Effector memory CD4-positive, alpha-beta T cell (primary cell): ENCODE measurements around the gene DUSP22.

Experiments used
- DNase-seq, 3 donors: peaks; one replicate each; pipeline ENCODE4 v3.0.0-alpha.2; 2020
- H3K27ac ChIP-seq: 2 replicates; pipeline ENCODE4 v1.7.0; 2013; ENCODE audit warnings: mild to moderate bottlenecking, low read length, moderate library complexity; ENCODE audit not compliant: insufficient read depth, poor library complexity, severe bottlenecking
- H3K27me3 ChIP-seq: replicated peaks from 2 replicates; pipeline ENCODE4 v1.7.0; 2013; ENCODE audit warnings: mild to moderate bottlenecking, low read length; ENCODE audit not compliant: insufficient read depth, control insufficient read depth, poor library complexity, severe bottlenecking
- H3K36me3 ChIP-seq: 2 replicates; pipeline ENCODE4 v1.7.0; 2013; ENCODE audit warnings: mild to moderate bottlenecking, low read length, moderate library complexity; ENCODE audit not compliant: control insufficient read depth, insufficient read depth
- H3K4me1 ChIP-seq: 2 replicates; pipeline ENCODE4 v1.7.0; 2013; ENCODE audit warnings: low read length, mild to moderate bottlenecking; ENCODE audit not compliant: control insufficient read depth, insufficient read depth, poor library complexity, severe bottlenecking
- H3K4me3 ChIP-seq: 2 replicates; pipeline ENCODE4 v1.7.0; 2013; ENCODE audit warnings: low read length, low read depth, mild to moderate bottlenecking; ENCODE audit not compliant: insufficient read depth, poor library complexity, severe bottlenecking
- H3K9me3 ChIP-seq: 2 replicates; pipeline ENCODE4 v1.7.0; 2013; ENCODE audit warnings: mild to moderate bottlenecking, low read length, moderate library complexity; ENCODE audit not compliant: control insufficient read depth

The DUSP22 gene

DNA sequence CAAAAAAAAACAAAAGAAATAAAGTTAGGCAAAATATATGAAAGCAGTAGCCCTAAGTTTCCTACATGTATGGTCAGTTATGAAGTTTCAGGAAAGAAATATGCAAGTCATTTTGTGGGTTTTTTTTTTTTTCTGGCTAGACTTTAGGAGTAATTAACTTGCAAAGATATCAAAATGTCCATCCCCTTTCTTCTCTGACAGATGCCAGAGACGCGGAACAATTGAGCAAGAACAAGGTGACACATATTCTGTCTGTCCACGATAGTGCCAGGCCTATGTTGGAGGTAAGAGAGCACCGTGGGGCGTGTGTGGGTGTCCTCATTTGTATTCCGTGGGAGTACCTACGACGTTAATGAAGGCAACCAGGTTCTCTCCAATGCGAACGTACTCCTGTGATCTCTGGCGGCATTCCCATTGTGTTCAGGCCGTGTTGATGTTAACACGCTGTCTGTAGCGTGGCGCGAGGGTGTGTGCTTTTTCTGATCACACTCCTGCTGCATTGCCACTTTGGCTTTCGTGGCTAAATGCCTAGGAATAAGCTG lies 19.5 kb downstream of the DUSP22 start:
- Histone ChIP-seq H3K9me3 (no peaks in the 10 kb centered on the region), H3K4me3 (no peak overlapping the region), H3K4me1 (no peaks in the 10 kb centered on the region), H3K36me3 (no peaks in the 10 kb centered on the region), H3K27me3 (no peaks in the 10 kb centered on the region), H3K27ac (no peak overlapping the region)
- DNase-seq: no peak

DNA sequence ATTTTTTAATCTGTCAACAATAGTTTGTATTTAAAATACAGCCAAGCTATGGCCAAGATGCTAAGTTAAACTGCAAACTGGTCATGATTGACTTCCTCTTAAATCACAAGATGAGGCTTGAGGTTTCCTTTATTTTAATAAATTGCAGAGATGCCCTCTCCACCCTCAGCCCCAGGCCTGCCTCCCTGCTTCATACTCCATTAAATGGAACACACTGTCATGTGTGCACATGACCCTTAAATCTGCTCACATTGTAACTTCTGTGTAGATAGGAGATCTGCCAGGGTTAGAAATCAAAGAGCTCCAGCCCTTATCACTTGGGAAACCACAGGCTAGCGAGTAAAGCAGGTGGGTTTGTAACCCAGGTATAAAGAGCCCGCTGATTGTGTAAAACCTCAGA lies 20.8 kb downstream of the DUSP22 start:
- no peaks in the 10 kb centered on the region for H3K4me1 ChIP-seq
- H3K27ac ChIP-seq: no peak overlapping the region
- no peaks in the 10 kb centered on the region for H3K36me3 ChIP-seq
- H3K27me3 ChIP-seq: no peaks in the 10 kb centered on the region
- no peak for DNase-seq
- no peaks in the 10 kb centered on the region for H3K9me3 ChIP-seq
- no peak overlapping the region for H3K4me3 ChIP-seq

DNA sequence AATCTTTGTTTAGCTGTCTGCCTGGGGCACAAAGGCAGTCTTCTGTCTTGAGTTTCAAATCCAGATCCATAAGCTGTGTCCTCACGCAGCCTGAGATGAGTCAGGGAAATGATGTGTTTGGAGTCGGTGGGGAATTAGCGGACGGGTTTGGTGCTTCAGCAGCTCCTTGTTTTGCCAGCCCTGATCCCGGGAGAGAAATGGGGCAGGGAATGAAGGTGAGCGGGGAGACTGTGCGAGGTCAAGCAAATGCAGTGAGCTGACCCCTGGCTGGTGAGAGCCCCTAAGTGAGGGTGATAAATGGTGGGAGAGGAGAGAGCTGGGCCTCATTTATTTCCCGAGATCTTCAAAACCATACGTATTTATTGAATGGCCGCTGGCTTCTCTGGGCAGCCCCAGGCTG lies 21.6 kb downstream of the DUSP22 start:
- H3K4me1 ChIP-seq: no peaks in the 10 kb centered on the region
- H3K9me3 ChIP-seq: no peaks in the 10 kb centered on the region
- DNase-seq: no peak
- no peaks in the 10 kb centered on the region for H3K36me3 ChIP-seq
- no peaks in the 10 kb centered on the region for H3K27me3 ChIP-seq
- H3K27ac ChIP-seq: no peak overlapping the region
- no peak overlapping the region for H3K4me3 ChIP-seq

DNA sequence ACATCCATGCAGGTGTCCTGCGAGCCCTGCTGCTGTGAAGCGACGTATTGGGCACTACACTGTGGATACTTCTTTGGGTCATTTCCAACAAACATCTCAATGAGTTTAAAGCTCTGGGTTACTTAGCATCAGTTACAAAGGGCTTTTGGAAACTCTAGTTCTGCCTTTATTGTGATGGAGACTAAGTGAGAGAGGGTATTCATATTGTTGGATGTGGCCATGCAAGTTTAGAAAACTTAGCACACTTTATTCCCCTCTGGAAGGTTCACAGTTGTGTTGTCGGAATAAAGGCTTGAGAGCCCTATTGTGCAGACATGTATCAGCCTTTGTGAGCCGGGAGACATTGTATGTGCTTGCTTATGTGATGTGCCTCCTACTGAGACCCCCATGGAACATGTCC lies 22.1 kb downstream of the DUSP22 start:
- no peak overlapping the region for H3K27ac ChIP-seq
- no peaks in the 10 kb centered on the region for H3K4me1 ChIP-seq
- no peak for DNase-seq
- no peaks in the 10 kb centered on the region for H3K9me3 ChIP-seq
- no peaks in the 10 kb centered on the region for H3K27me3 ChIP-seq
- H3K4me3 ChIP-seq: no peak overlapping the region
- H3K36me3 ChIP-seq: no peaks in the 10 kb centered on the region

DNA sequence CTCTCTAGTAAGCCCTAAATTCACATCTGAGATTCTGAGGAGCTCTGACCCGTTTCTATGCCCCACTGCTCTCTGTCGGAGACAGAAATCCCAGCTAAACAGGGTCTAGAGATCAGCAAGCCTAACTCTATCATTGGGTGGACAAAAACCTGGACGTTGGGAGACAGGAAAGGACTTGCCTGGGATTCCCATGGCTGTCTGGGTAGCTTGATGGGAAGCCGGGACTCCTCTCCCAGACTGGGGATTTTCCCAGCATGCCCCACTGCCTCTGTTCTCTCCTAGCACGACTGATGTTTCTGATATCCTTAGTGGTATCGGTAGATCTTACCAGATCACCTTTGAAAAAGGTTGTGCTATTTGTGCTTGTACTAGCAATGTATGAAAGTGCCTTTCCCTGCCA lies 22.9 kb downstream of the DUSP22 start:
- Histone ChIP-seq H3K27me3 (no peaks in the 10 kb centered on the region), H3K36me3 (no peaks in the 10 kb centered on the region), H3K4me3 (no peak overlapping the region), H3K9me3 (no peaks in the 10 kb centered on the region), H3K4me1 (no peaks in the 10 kb centered on the region), H3K27ac (no peak overlapping the region)
- no peak for DNase-seq

DNA sequence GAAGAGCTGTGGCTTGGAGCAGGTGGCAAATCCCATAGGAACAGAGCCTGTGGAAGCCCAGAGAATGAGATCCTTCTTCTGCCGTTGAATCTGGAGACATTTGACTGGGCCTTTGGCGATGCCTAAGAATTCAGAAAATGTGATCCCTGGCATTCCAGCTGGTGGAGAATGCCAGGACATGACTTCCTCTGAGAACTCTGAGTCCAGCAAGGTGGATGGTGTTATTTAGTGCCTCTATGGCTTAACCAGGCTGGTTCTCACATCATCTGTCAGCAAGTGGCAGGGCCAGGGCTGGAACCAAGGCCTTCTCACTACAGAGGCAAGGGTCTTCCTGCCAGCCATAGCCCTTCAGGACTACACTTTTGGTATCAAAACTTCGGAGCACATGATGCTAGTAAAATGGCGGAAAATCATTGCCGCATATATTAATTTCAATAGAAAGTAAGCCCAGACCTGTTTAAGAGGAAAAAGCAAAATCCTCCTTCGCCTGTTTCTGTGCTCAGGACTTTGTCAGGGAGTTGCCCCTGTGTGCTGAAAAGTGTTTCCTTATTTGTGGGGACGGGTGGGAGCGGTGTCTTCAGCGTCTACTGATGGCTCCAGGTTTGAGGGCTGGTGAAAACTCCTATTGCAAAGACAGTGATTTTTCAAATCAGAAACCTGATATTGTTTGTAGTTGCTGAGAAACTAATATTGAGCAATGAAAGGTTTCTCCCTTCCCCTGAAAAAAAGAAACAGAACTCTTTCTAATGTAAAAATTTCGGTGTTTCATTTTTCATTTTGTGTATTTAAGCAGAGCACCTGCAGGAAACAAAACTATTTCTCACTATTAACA lies 23.9 kb downstream of the DUSP22 start:
- DNase-seq: no peak
- H3K4me3 ChIP-seq: no peak overlapping the region
- no peaks in the 10 kb centered on the region for H3K9me3 ChIP-seq
- H3K4me1 ChIP-seq: no peaks in the 10 kb centered on the region
- no peak overlapping the region for H3K27ac ChIP-seq
- H3K27me3 ChIP-seq: no peaks in the 10 kb centered on the region
- H3K36me3 ChIP-seq: no peaks in the 10 kb centered on the region

DNA sequence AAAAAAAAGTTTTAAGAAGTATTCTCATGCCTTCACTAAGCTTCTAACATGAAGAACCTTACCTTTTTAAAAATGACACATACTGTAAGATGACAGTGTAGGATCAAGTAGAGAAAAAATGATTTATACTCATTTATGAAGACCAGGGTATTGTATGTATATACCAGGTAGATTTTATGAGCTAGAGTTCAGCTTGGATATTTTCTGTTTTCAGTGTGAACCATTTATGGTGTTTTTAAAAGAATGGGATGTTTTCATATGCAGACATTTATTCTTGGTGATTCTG lies 24.4 kb downstream of the DUSP22 start:
- no peaks in the 10 kb centered on the region for H3K36me3 ChIP-seq
- no peaks in the 10 kb centered on the region for H3K4me1 ChIP-seq
- H3K9me3 ChIP-seq: no peaks in the 10 kb centered on the region
- H3K27me3 ChIP-seq: no peaks in the 10 kb centered on the region
- no peak overlapping the region for H3K27ac ChIP-seq
- no peak for DNase-seq
- no peak overlapping the region for H3K4me3 ChIP-seq

DNA sequence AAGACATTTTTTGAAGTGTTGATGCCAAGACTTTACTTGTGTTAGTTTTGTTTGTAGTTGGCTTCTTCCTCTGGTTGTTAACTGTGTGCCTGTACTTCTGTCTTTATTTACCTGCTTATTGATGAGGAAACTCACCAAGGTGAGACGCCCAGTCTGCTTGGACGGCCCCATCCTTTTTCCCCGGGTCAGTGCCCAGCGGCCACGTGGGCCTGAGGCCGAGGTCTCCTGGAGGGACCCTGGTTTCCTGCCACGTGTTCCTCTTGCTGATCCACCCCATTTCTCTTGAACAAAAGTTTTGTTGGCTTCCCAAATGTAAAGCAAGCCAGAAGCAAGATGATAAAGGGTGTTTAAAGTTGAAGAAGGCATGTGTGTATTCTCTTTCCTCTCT lies 24.8 kb downstream of the DUSP22 start:
- H3K4me1 ChIP-seq: no peaks in the 10 kb centered on the region
- H3K9me3 ChIP-seq: no peaks in the 10 kb centered on the region

DNA sequence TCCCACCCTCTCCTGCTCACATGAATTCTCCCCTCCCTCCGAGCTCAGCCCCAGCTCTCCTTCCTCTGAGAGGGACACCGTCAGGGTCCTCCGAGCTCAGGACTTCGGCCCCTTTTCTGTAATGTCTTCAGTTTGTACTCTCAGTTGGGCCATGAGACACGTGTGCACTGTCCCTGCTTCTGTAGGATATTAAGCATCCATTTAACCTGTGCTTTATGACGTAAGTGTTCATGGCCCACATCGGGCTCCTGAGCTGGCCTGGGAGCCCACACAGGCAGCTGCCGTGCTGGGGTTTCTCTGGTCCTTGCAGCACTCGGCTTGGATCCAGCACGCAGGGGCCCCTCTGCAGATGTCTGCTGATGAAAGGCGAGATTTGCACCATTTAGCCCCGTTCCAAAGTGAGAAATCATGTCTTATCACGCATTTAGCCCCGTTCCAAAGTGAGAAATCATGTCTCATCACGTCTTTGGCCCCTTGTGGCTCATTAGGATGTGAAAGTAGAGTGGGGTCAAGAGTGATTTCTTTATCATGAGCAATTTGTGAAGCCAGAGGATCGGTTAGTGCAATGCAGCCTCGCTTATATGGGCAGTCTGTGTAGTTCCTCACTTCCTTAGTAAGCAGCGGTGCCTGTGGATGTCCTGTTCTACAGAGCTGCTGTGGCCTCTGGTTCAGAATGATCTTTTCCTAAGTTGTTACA lies 25.3 kb downstream of the DUSP22 start:
- H3K27ac ChIP-seq: no peak overlapping the region
- DNase-seq: no peak
- H3K36me3 ChIP-seq: no peaks in the 10 kb centered on the region
- H3K27me3 ChIP-seq: no peaks in the 10 kb centered on the region
- no peak overlapping the region for H3K4me3 ChIP-seq
- no peaks in the 10 kb centered on the region for H3K4me1 ChIP-seq
- no peaks in the 10 kb centered on the region for H3K9me3 ChIP-seq

More for the DNA sequence above, 24.8 kb downstream of the DUSP22 start:
- no peak overlapping the region for H3K27ac ChIP-seq
- no peaks in the 10 kb centered on the region for H3K27me3 ChIP-seq
- no peak for DNase-seq
- no peaks in the 10 kb centered on the region for H3K36me3 ChIP-seq
- no peak overlapping the region for H3K4me3 ChIP-seq

DNA sequence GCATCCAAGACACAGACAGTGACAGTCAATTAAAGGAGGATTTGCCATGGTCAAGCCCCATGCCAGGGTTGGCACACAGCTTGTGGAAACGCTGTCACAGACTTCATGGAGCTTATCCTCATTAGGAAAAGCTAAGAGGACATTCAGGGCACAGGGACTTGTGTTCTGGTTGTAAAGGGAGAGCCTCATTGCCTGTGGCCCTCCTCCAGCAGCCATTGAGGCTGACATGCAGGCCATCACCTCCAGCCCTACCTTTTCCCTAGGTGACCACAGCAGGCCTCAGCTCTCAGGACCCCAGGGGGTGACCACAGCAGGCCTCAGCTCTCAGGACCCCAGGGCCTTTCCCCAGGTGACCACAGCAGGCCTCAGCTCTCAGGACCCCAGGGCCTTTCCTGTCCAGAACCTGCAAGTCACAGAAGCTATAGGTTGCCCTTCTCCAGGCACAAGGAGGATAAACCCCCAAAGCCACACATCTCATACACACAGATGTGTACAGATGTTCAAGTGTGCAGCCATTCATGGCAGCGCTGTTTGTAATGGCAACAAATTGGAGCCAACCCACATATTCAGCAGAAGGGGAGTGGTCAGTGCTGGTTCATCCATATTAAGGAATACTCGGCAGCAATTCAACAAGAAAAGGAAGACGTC lies 26.1 kb downstream of the DUSP22 start:
- H3K9me3 ChIP-seq: no peaks in the 10 kb centered on the region
- H3K27ac ChIP-seq: no peak overlapping the region
- no peaks in the 10 kb centered on the region for H3K36me3 ChIP-seq
- H3K4me1 ChIP-seq: no peaks in the 10 kb centered on the region
- no peak for DNase-seq
- no peak overlapping the region for H3K4me3 ChIP-seq
- no peaks in the 10 kb centered on the region for H3K27me3 ChIP-seq
